SK-MEL-5 (cell line): Measurements from ENCODE around the gene SFRP4. TPM values are rescaled to one million over a fixed set of nuclear protein-coding genes. Genes with fewer than 3 reads are reported as not detected.

ENCODE experiments used
- DNase-seq: peaks from one replicate; pipeline ENCODE4 v3.0.0-alpha.2; 2016; ENCODE audit warnings: low read depth, low spot score
- in situ Hi-C: cut with HindIII; loops from 2 replicates; pipeline ENCODE4 v1.10.0; 2016; ENCODE audit warnings: low sequenced_read_pairs, high pct_unique_total_duplicates, low pct_unique_long_range_greater_than_20kb
- total RNA-seq: library from RNA; depleted of rRNA; stranded (reverse); fragments of >200 nt; shearing (Covaris generic); gene quantifications from 2 replicates; pipeline ENCODE4 v1.2.3, GENCODE V29; 2014

The SFRP4 gene
- total RNA-seq, 1 experiment from 2014 or later: not detected

DNA sequence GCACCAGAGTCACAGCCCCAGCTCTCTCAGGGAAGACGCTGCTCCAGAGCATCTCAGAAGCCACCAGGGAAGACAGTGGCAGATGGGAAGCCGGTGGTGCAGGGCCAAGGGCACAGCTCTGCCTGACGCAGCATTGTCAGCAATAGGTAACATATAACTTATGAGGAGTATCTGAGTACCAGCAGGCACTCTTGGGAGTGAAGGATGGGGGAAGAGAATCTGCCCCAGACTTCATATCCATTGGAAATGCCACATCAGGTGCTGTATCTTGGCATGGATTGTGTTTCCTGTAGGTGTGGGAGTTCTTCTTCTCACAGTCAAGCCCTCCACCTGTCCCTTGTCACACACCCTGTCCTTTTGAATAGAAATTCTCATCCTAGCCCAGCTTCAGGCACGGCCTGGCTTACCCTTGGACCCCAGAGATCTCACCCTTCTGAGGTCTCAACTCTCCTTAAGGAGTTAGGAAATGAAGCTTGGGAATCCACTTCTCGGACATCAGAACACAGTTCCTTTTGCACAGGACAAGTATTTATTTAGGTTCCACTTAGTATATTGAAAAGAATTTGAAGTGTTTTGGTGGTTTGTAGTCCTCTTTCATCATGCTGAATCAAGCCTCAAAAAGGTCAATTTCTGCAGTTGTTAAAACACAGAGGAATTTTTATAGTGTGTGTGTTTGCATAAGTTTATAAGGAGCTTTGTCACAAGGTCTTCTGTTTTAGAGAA lies 13.8 kb upstream of the SFRP4 start:
- in situ Hi-C loops: no loop called here
- no peak for DNase-seq

GRCh38 chr7:37928878-37929277 lies 12.3 kb upstream of the SFRP4 start:
- no peak for DNase-seq
- in situ Hi-C loops: no loop called here

GRCh38 chr7:37927773-37928444 lies 11.3 kb upstream of the SFRP4 start:
- in situ Hi-C loops: no loop called here

GRCh38 chr7:37925620-37926019 lies 9.0 kb upstream of the SFRP4 start:
- in situ Hi-C loops: no loop called here
- DNase-seq: no peak

More at GRCh38 chr7:37927773-37928444, 11.3 kb upstream of the SFRP4 start:
- DNase-seq: no peak

DNA sequence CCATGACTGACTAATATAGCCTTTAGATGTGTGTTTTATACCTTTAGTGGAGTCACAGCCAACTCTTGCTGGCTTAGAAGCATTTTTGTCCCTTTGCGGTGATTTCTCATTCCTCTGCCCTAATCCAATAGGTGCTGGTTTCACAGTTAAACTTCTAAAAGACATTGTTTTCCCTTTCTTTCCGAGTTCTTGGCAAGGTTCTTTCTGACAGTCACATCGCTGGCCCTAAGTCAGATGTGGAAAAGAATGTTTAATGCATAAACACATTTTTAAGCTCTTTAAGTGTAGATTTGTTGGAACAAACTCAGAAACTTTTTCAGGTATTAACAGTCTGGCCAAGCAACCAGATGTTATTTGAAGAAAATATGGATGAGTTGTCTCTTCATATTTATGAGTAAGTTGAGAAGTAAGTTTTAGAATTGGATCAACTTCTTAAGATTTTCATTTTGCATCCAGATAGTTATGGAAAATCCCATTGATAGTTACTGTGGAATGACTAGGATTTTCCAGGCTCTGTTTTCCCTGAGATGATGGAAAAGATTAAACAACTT lies 7.9 kb upstream of the SFRP4 start:
- DNase-seq: no peak
- in situ Hi-C loops: no loop called here

- DNase-seq: no peak
- in situ Hi-C loops: no loop called here
These were observed 7.4 kb upstream of the SFRP4 start for GRCh38 chr7:37923996-37924395.

- in situ Hi-C loops: no loop called here
- DNase-seq: no peak
These were observed 5.3 kb upstream of the SFRP4 start for GRCh38 chr7:37921876-37922275.

DNA sequence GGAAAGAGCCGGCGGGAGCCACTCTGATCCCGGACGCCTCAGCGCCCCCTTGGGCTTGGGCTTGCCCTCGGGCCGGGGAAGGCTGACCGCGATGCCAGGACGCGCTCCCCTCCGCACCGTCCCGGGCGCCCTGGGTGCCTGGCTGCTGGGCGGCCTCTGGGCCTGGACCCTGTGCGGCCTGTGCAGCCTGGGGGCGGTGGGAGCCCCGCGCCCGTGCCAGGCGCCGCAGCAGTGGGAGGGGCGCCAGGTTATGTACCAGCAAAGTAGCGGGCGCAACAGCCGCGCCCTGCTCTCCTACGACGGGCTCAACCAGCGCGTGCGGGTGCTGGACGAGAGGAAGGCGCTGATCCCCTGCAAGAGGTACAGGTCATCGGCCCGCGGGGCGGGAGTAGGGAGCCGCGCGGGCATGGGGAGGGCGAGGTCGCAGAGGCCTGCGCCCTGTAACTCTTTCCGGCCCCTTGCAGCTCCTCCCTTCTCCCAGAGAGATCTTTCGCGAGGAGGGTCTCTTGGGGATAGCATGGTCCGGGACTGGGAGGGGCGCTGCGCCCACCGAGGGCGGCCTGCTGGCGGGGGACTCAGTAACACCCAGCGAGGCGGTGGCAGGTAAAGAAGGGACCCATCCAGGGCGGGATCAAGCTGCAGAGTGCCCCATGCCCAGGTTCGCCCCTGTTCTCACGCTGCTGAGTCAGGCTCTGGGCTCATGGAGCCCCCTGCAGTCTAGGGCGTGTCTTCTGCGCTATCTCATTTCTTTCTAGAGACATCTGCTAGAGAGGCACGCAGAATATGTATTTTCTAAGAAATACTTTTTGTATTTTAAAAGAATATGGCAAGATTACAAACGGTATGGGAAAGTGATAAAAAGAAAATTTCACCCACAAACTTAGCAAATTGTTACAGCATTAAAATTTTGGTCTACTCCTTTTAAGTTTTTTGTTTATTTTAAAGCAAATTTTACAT lies 4.5 kb upstream of the SFRP4 start:
- DNase-seq: peak; percentile 54
- in situ Hi-C loops: no loop called here

DNA sequence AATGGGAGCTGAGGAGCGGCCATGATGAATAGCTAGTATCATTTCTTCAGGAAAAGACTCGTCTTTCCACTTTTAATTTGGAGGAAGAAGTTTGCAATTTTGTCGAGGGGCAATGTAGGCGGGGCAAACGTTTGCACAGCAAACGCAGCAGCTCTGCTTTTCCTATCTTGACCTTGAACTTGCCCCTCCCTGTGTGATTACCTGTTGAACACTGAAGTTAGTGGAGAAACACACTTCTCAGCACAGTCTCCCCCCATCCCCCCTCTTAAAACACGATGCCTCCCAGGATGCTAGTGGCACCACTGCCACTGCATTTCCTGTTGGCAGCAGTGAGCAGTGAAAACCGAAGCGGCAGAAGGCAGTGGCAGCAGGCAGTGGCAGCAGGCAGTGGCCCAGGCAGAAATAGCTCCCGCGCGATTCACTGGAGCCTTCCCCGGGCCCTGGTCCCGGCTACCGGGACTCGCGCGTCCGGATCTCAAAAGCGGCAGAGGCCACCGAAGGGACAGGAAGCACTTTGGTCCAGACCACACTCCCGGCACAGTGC lies 3.8 kb upstream of the SFRP4 start, which contains the start of gene EPDR1:
Gene EPDR1, plus strand, starts transcription at position 336 of the 544 bp plus-strand sequence. CDS start 300 bp downstream, outside the sequence.
- in situ Hi-C loops: no loop called here
- peak; percentile 83 for DNase-seq

GRCh38 chr7:37918526-37918925 lies 1.9 kb upstream of the SFRP4 start:
- DNase-seq: peak; percentile 54
- in situ Hi-C loops: no loop called here

- in situ Hi-C loops: no loop called here
- no peak for DNase-seq
These were observed 472 bp downstream of the SFRP4 start for GRCh38 chr7:37916017-37916672.

DNA sequence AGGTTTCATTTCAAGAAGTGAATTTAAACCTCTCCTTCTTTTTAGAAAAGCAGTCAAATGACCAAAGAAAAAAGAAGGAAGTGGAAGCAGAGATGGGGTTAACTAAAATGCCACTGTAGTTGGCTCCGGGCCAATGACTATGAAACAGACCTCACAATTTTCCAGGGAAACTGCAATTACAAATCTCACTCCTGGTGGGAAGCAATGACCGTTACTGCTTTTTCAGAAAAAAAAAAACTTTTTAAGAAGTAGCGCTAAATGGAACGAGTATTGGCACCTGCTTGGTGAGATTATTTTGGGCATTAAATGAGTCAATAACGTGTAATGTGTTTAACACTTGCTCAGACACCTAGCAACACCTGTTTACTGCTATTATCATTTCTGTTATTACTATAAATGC lies 1.2 kb downstream of the SFRP4 start:
- in situ Hi-C loops: no loop called here
- no peak for DNase-seq

DNA sequence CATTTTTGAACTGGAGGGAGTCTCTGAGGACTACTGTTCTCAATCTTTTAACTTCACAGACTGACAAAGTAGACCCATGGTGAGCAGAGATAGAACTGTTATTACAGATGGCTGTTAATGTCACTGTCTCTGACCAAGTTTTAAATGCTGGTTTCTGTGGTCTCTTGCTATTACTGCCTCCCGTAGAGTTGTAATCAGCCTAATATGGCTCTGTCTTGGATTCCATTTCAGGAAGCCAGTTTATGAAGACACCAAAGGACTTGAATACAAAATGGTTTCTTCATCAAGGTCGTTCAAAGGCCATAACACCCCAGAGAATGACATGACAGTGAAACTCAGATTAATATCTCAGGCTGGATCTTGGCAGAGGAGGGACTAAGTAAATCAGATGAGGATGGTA lies 3.9 kb downstream of the SFRP4 start:
- no peak for DNase-seq
- in situ Hi-C loops: no loop called here

- in situ Hi-C loops: no loop called here
- no peak for DNase-seq
These were observed 8.3 kb downstream of the SFRP4 start for GRCh38 chr7:37908221-37908788.

- in situ Hi-C loops: no loop called here
- no peak for DNase-seq
These were observed 14.6 kb downstream of the SFRP4 start for GRCh38 chr7:37901890-37902524.

DNA sequence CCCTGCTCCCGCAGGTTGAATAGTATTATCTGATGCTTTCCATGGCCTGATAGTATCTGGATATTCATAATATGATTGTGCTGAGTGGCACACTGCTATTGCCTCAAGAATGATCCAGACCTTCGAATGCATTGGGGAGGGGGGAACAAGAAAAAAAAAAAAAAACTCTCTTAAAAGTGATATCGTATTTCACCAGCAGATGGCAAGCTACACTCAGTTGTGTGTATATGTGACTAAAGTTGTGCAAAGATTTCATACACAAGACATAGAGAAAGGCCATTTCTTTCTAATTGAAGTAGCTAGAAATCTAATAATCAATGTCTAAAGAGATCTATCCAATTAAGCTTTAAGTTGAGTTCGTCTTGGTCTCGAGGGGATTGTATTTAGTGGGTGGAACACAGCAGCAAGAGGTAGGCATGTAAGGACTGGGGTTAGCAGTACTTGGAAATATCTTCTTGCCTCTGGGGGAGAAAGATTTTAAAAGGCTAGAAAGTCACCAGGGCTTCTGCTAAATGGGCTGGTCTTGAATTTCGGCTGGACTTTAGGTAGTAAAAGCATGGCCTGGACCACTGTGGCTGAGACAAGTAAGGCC lies 15.3 kb downstream of the SFRP4 start:
- peak; percentile 71 for DNase-seq

More for the DNA sequence above, 15.3 kb downstream of the SFRP4 start:
- in situ Hi-C loops: no loop called here
